C4-2B (cell line): Measurements from ENCODE around the gene GPR63.

Experiments
- ZFX ChIP-seq: fragments of 450-650 bp; IDR thresholded peaks from 2 replicates; pipeline ENCODE4 v1.6.1; 2017
- TF ChIP-seq, protein P1 (sequence below): fragments of 450-650 bp; conservative IDR thresholded peaks from 2 replicates; pipeline ENCODE4 v1.5.1; 2017; ENCODE audit warnings: mild to moderate bottlenecking

DNA sequence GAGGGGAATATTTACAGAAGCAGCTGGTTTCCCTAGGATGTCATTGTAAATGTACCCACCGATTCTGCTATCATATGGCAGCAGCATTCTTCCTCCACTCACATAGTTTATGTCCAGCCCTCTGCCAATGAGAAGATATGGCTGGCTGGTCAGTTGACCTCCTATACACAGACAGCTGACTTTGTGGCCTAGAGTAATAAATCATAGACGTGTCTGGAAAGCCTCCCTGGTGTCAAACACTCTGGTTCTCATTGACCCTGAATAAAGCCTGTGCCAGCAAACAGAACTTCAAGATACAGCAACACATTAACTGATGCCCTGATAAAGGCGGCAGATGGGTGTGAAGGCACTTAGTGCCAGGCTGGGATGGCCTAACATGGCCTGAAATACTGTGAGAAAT lies 52.6 kb downstream of the GPR63 start:
- TF ChIP-seq, protein P1, sequence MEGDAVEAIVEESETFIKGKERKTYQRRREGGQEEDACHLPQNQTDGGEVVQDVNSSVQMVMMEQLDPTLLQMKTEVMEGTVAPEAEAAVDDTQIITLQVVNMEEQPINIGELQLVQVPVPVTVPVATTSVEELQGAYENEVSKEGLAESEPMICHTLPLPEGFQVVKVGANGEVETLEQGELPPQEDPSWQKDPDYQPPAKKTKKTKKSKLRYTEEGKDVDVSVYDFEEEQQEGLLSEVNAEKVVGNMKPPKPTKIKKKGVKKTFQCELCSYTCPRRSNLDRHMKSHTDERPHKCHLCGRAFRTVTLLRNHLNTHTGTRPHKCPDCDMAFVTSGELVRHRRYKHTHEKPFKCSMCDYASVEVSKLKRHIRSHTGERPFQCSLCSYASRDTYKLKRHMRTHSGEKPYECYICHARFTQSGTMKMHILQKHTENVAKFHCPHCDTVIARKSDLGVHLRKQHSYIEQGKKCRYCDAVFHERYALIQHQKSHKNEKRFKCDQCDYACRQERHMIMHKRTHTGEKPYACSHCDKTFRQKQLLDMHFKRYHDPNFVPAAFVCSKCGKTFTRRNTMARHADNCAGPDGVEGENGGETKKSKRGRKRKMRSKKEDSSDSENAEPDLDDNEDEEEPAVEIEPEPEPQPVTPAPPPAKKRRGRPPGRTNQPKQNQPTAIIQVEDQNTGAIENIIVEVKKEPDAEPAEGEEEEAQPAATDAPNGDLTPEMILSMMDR: no peak
- no peak for TF ChIP-seq ZFX
